Activated naive CD8-positive, alpha-beta T cell (primary cell): ENCODE measurements around the gene DVL2.
A peak's percentile ranks its signal among the peaks of the same experiment; 100 is the strongest.

ENCODE experiments used
- H3K27ac Mint-ChIP-seq: one replicate; pipeline ENCODE4 v1.8.0; 2021; ENCODE audit warnings: mixed read lengths
- H3K27me3 Mint-ChIP-seq: one replicate; pipeline ENCODE4 v1.8.0; 2021; ENCODE audit warnings: mixed read lengths
- H3K36me3 Mint-ChIP-seq: one replicate; pipeline ENCODE4 v1.8.0; 2021; ENCODE audit warnings: mixed read lengths
- H3K4me1 Mint-ChIP-seq: one replicate; pipeline ENCODE4 v1.8.0; 2021; ENCODE audit warnings: low read depth, mixed read lengths
- H3K4me3 Mint-ChIP-seq: one replicate; pipeline ENCODE4 v1.8.0; 2021; ENCODE audit warnings: mild to moderate bottlenecking, mixed read lengths
- H3K9me3 Mint-ChIP-seq: one replicate; pipeline ENCODE4 v1.8.0; 2021; ENCODE audit warnings: low read depth, mixed read lengths

DVL2 gene

GRCh38 chr17:7208754-7209460, 25.4 kb downstream of the DVL2 start:
- no peaks in the 10 kb centered on the region for H3K9me3 Mint-ChIP-seq
- no peak overlapping the region for H3K27ac Mint-ChIP-seq
- no peak overlapping the region for H3K4me3 Mint-ChIP-seq
- no peaks in the 10 kb centered on the region for H3K36me3 Mint-ChIP-seq
- peaks cover 42% of the 10 kb centered on the region for H3K4me1 Mint-ChIP-seq
- H3K27me3 Mint-ChIP-seq = no peaks in the 10 kb centered on the region

- H3K27me3 Mint-ChIP-seq = no peaks in the 10 kb centered on the region
- H3K9me3 Mint-ChIP-seq = no peaks in the 10 kb centered on the region
- no peaks in the 10 kb centered on the region for H3K36me3 Mint-ChIP-seq
- no peak overlapping the region for H3K4me3 Mint-ChIP-seq
- H3K27ac Mint-ChIP-seq = no peak overlapping the region
- H3K4me1 Mint-ChIP-seq = peaks cover 35% of the 10 kb centered on the region
Measured at GRCh38 chr17:7208027-7208571, 26.2 kb downstream of the DVL2 start.

- Mint-ChIP-seq H3K4me3 (peak overlapping the region; percentile 24), H3K9me3 (no peaks in the 10 kb centered on the region), H3K36me3 (peaks cover 3% of the 10 kb centered on the region), H3K27ac (no peak overlapping the region), H3K4me1 (peaks cover 35% of the 10 kb centered on the region), H3K27me3 (no peaks in the 10 kb centered on the region)
Measured at GRCh38 chr17:7207120-7208001, 27.0 kb downstream of the DVL2 start.

GRCh38 chr17:7205561-7205960, 28.8 kb downstream of the DVL2 start:
- Mint-ChIP-seq H3K27ac (peak overlapping the region; percentile 74), H3K9me3 (no peaks in the 10 kb centered on the region), H3K36me3 (peaks cover 4% of the 10 kb centered on the region), H3K4me1 (peaks cover 28% of the 10 kb centered on the region), H3K27me3 (no peaks in the 10 kb centered on the region), H3K4me3 (peak overlapping the region; percentile 71)

GRCh38 chr17:7204828-7205461, 29.4 kb downstream of the DVL2 start:
- H3K4me3 Mint-ChIP-seq = peak overlapping the region; percentile 71
- H3K27ac Mint-ChIP-seq = peak overlapping the region; percentile 74
- peaks cover 28% of the 10 kb centered on the region for H3K4me1 Mint-ChIP-seq
- no peaks in the 10 kb centered on the region for H3K9me3 Mint-ChIP-seq
- peaks cover 4% of the 10 kb centered on the region for H3K36me3 Mint-ChIP-seq
- H3K27me3 Mint-ChIP-seq = no peaks in the 10 kb centered on the region

- Mint-ChIP-seq H3K27me3 (no peaks in the 10 kb centered on the region), H3K4me1 (peaks cover 28% of the 10 kb centered on the region)
Measured at GRCh38 chr17:7204336-7204735, 30.0 kb downstream of the DVL2 start.

GRCh38 chr17:7203391-7203790, 30.9 kb downstream of the DVL2 start:
- H3K36me3 Mint-ChIP-seq = peaks cover 4% of the 10 kb centered on the region
- H3K27me3 Mint-ChIP-seq = no peaks in the 10 kb centered on the region
- peaks cover 28% of the 10 kb centered on the region for H3K4me1 Mint-ChIP-seq
- no peaks in the 10 kb centered on the region for H3K9me3 Mint-ChIP-seq
- H3K27ac Mint-ChIP-seq = no peak overlapping the region
- H3K4me3 Mint-ChIP-seq = peak overlapping the region; percentile 62

More at GRCh38 chr17:7204336-7204735, 30.0 kb downstream of the DVL2 start:
- Mint-ChIP-seq H3K4me3 (peak overlapping the region; percentile 71), H3K36me3 (peaks cover 4% of the 10 kb centered on the region), H3K9me3 (no peaks in the 10 kb centered on the region), H3K27ac (peak overlapping the region; percentile 74)

- no peaks in the 10 kb centered on the region for H3K27me3 Mint-ChIP-seq
- H3K4me3 Mint-ChIP-seq = no peak overlapping the region
- no peak overlapping the region for H3K27ac Mint-ChIP-seq
- H3K4me1 Mint-ChIP-seq = no peaks in the 10 kb centered on the region
- peaks cover 2% of the 10 kb centered on the region for H3K36me3 Mint-ChIP-seq
- H3K9me3 Mint-ChIP-seq = no peaks in the 10 kb centered on the region
Measured at GRCh38 chr17:7196651-7197401, 37.5 kb downstream of the DVL2 start.

GRCh38 chr17:7195971-7196370, 38.3 kb downstream of the DVL2 start:
- Mint-ChIP-seq H3K4me1 (no peaks in the 10 kb centered on the region), H3K4me3 (no peak overlapping the region), H3K27me3 (no peaks in the 10 kb centered on the region), H3K36me3 (peaks cover 2% of the 10 kb centered on the region), H3K9me3 (no peaks in the 10 kb centered on the region), H3K27ac (no peak overlapping the region)

GRCh38 chr17:7192271-7192937, 41.9 kb downstream of the DVL2 start:
- Mint-ChIP-seq H3K4me3 (no peak overlapping the region), H3K4me1 (no peaks in the 10 kb centered on the region), H3K27me3 (no peaks in the 10 kb centered on the region), H3K36me3 (peaks cover 2% of the 10 kb centered on the region), H3K27ac (no peak overlapping the region), H3K9me3 (no peaks in the 10 kb centered on the region)

GRCh38 chr17:7191571-7192270, 42.6 kb downstream of the DVL2 start:
- H3K36me3 Mint-ChIP-seq = peaks cover 2% of the 10 kb centered on the region
- no peak overlapping the region for H3K27ac Mint-ChIP-seq
- H3K4me3 Mint-ChIP-seq = no peak overlapping the region
- H3K9me3 Mint-ChIP-seq = no peaks in the 10 kb centered on the region
- H3K27me3 Mint-ChIP-seq = no peaks in the 10 kb centered on the region
- no peaks in the 10 kb centered on the region for H3K4me1 Mint-ChIP-seq

GRCh38 chr17:7191069-7191468, 43.2 kb downstream of the DVL2 start:
- Mint-ChIP-seq H3K36me3 (no peaks in the 10 kb centered on the region), H3K9me3 (no peaks in the 10 kb centered on the region), H3K4me1 (no peaks in the 10 kb centered on the region), H3K27me3 (no peaks in the 10 kb centered on the region), H3K4me3 (no peak overlapping the region), H3K27ac (no peak overlapping the region)

GRCh38 chr17:7190276-7190917, 43.9 kb downstream of the DVL2 start:
- H3K36me3 Mint-ChIP-seq = no peaks in the 10 kb centered on the region
- no peaks in the 10 kb centered on the region for H3K4me1 Mint-ChIP-seq
- no peak overlapping the region for H3K4me3 Mint-ChIP-seq
- no peak overlapping the region for H3K27ac Mint-ChIP-seq
- H3K9me3 Mint-ChIP-seq = no peaks in the 10 kb centered on the region
- no peaks in the 10 kb centered on the region for H3K27me3 Mint-ChIP-seq
